ENCODE measurements around the gene BUB1B. TPM values are rescaled to one million over a fixed set of nuclear protein-coding genes. Genes with fewer than 3 reads are reported as not detected.

Gene BUB1B
- total and polyA plus RNA-seq, 4 donors = 1.1 to 8.0 (median 2.1) TPM

DNA sequence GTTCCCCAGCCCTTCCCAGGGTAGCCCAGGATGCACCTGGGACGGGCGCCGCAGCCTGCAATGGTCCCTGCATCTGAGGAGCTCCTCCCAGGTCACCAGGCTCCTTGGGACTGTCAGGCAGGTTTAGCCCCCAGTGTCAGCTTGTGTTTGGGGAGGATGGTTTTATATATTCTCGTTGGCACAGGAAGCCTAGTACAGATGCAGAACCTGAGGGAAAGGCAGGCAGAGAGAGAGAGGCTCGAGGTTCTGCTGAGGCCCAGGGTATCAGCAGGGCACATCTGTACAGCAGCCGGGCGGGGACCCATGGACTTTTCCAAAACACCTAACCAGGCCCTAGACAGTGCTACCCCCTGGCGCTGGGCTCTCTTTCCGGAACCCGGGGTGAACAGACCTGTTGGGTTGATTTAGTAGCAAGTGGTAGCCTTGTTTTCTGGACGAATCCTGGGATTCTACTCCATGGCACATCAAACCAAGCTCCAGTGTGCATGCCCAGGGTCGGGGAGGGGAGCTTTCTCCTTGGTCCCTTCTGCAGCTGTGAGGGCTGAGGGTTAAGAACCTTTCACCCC is 86.6 kb downstream of the BUB1B start:
- peaks cover 0 to 21% (median 7%) of the 10 kb centered on the region in 5 donors for H3K4me1 ChIP-seq (ENCODE audit: control insufficient read depth in 5 of 5, insufficient read depth in 5 of 5, low read length in 5 of 5)
- 84 to 88% methylated on average over 12 of the region's 12 CpGs for WGBS, 2 donors
- no peaks in the 10 kb centered on the region for H3K9me3 ChIP-seq (ENCODE audit: control insufficient read depth in 4 of 4, insufficient read depth in 3 of 4, low read length in 3 of 4)
- DNase-seq = no peak
- H3K36me3 ChIP-seq (ENCODE audit: control insufficient read depth in 4 of 4, insufficient read depth in 4 of 4, low read length in 4 of 4) = no peaks in the 10 kb centered on the region
- H3K9ac ChIP-seq (ENCODE audit: insufficient read depth in 1 of 2, low read length in 2 of 2) = no peak overlapping the region
- TF ChIP-seq, protein P1, sequence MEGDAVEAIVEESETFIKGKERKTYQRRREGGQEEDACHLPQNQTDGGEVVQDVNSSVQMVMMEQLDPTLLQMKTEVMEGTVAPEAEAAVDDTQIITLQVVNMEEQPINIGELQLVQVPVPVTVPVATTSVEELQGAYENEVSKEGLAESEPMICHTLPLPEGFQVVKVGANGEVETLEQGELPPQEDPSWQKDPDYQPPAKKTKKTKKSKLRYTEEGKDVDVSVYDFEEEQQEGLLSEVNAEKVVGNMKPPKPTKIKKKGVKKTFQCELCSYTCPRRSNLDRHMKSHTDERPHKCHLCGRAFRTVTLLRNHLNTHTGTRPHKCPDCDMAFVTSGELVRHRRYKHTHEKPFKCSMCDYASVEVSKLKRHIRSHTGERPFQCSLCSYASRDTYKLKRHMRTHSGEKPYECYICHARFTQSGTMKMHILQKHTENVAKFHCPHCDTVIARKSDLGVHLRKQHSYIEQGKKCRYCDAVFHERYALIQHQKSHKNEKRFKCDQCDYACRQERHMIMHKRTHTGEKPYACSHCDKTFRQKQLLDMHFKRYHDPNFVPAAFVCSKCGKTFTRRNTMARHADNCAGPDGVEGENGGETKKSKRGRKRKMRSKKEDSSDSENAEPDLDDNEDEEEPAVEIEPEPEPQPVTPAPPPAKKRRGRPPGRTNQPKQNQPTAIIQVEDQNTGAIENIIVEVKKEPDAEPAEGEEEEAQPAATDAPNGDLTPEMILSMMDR (IDR thresholded peaks at IDR 0.05; ENCODE audit: control extremely low read depth, extremely low read depth) = no peak
- H3K4me3 ChIP-seq = no peak overlapping the region
- H3K27me3 ChIP-seq (ENCODE audit: control insufficient read depth in 3 of 3, insufficient read depth in 3 of 3, low read length in 2 of 3) = no peaks in the 10 kb centered on the region
- ATAC-seq (ENCODE audit: insufficient read depth, low FRiP score) = no peak
- no peak overlapping the region for H3K27ac ChIP-seq (ENCODE audit: low read depth in 1 of 2, low read length in 1 of 2)

DNA sequence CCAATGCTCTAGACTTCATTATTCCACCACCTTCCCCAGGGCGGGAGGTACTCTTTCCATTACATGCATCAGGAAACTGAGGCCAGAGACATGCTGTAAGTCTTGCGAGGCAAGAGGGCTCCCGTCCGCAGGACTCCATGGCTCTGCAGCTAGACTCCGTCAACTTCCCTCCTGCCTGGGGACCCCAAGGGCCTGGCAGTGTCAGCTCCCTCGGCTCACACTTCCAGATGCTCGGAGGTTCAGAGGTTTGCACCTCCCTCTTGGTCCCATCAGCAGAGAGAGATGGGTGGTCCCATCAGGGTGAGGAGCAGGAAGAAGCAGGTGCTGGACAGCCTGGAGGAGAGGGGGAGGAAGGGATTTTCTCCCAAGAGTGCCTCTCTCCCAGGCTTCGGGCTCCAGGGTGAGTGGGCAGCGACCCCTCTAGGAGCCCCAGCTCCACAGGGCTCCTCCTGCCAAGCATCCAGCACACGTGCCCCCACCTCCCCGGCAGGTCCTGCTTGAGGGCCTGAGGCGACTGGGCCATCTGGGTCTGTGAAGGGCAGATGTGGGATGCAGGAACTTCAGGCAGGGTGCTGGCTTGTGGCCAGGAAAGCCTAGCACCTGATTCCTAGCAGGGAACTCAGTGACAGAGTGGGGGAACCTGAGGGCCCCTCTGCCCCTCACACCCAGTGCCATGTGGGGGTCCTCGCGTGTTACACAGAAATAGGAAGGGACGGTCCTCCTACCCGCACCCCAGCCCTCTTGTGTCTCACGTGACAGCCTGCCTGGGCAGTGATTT is 87.3 kb downstream of the BUB1B start:
- Histone ChIP-seq H3K27me3 (ENCODE audit: control insufficient read depth in 3 of 3, insufficient read depth in 3 of 3, low read length in 2 of 3) (peaks cover 0 to 3% (median under 1%) of the 10 kb centered on the region in 3 donors), H3K4me1 (ENCODE audit: control insufficient read depth in 5 of 5, insufficient read depth in 5 of 5, low read length in 5 of 5) (peaks cover 0 to 26% (median 7%) of the 10 kb centered on the region in 5 donors), H3K36me3 (ENCODE audit: control insufficient read depth in 4 of 4, insufficient read depth in 4 of 4, low read length in 4 of 4) (no peaks in the 10 kb centered on the region), H3K27ac (ENCODE audit: low read depth in 1 of 2, low read length in 1 of 2) (no peak overlapping the region), H3K9me3 (ENCODE audit: control insufficient read depth in 4 of 4, insufficient read depth in 3 of 4, low read length in 3 of 4) (no peaks in the 10 kb centered on the region), H3K4me3 (no peak overlapping the region), H3K9ac (ENCODE audit: insufficient read depth in 1 of 2, low read length in 2 of 2) (no peak overlapping the region)
- ATAC-seq (ENCODE audit: insufficient read depth, low FRiP score) = no peak
- TF ChIP-seq, protein P1 (IDR thresholded peaks at IDR 0.05; ENCODE audit: control extremely low read depth, extremely low read depth) = no peak
- peak in 1 of 3 donors; percentile 24 for DNase-seq
- 91 to 96% methylated on average over 17 of the region's 17 CpGs for WGBS, 2 donors

DNA sequence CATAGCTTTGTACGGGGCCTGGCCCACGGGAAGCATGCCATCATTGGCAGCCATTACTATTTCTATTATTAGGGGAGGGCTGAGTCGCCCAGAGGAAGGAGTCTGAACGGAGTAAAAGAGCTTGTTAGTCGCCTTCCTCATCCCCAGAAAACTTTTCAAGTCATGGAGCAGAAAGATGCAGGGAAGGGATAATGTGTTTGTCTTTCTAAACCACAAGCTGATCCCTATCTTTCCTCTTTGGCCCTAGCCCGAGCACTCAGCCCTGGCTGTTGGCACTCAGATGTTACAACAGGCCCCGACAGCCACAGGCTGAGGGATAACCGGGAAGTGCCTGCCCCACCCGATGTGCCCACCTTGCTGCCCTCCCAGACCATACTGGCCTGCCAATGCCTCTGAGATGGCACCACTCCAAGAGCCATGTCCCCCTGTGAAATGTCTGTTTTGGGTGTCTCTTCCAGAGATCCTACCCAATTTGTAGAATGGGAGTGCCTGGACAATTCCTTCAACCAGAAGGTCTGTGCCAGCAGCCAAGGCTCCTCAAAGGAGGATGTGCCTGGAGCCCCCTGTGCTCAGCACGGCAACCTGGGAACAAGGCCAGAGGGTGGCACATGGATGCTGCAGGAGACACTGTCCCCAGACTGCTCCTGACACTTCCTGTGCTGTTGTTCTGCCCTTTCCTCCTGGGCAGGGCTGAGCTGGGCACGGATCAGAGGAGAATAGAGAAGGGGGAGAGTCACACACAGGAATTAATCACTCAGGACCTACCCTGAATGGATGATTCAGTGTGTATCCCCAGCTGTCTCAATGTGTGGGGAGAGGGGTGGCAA is 88.8 kb downstream of the BUB1B start:
- peaks cover 0 to 30% (median 7%) of the 10 kb centered on the region in 5 donors for H3K4me1 ChIP-seq (ENCODE audit: control insufficient read depth in 5 of 5, insufficient read depth in 5 of 5, low read length in 5 of 5)
- H3K27ac ChIP-seq (ENCODE audit: low read depth in 1 of 2, low read length in 1 of 2) = no peak overlapping the region
- no peak for DNase-seq
- WGBS, 2 donors = 52 to 53% methylated on average over 11 of the region's 11 CpGs
- H3K9ac ChIP-seq (ENCODE audit: insufficient read depth in 1 of 2, low read length in 2 of 2) = no peak overlapping the region
- H3K27me3 ChIP-seq (ENCODE audit: control insufficient read depth in 3 of 3, insufficient read depth in 3 of 3, low read length in 2 of 3) = peaks cover 0 to 18% (median 8%) of the 10 kb centered on the region in 3 donors
- no peak overlapping the region for H3K4me3 ChIP-seq
- TF ChIP-seq, protein P1 (IDR thresholded peaks at IDR 0.05; ENCODE audit: control extremely low read depth, extremely low read depth) = no peak
- no peak for ATAC-seq (ENCODE audit: insufficient read depth, low FRiP score)
- no peaks in the 10 kb centered on the region for H3K9me3 ChIP-seq (ENCODE audit: control insufficient read depth in 4 of 4, insufficient read depth in 3 of 4, low read length in 3 of 4)
- H3K36me3 ChIP-seq (ENCODE audit: control insufficient read depth in 4 of 4, insufficient read depth in 4 of 4, low read length in 4 of 4) = no peaks in the 10 kb centered on the region

All from lung (tissue), 12 donors.